IPS DF 19.7 (cell line): ENCODE measurements around the gene DNPEP.
"Not testable (repeated sequence)": the region's sequence is repeated elsewhere in the genome, so short reads cannot be mapped to it uniquely, and the experiment has no call there.

Experiments used
- DNase-seq: peaks from one replicate; pipeline ENCODE4 v3.0.0-alpha.2; 2013; ENCODE audit warnings: low read depth, low spot score

The DNPEP gene

DNA sequence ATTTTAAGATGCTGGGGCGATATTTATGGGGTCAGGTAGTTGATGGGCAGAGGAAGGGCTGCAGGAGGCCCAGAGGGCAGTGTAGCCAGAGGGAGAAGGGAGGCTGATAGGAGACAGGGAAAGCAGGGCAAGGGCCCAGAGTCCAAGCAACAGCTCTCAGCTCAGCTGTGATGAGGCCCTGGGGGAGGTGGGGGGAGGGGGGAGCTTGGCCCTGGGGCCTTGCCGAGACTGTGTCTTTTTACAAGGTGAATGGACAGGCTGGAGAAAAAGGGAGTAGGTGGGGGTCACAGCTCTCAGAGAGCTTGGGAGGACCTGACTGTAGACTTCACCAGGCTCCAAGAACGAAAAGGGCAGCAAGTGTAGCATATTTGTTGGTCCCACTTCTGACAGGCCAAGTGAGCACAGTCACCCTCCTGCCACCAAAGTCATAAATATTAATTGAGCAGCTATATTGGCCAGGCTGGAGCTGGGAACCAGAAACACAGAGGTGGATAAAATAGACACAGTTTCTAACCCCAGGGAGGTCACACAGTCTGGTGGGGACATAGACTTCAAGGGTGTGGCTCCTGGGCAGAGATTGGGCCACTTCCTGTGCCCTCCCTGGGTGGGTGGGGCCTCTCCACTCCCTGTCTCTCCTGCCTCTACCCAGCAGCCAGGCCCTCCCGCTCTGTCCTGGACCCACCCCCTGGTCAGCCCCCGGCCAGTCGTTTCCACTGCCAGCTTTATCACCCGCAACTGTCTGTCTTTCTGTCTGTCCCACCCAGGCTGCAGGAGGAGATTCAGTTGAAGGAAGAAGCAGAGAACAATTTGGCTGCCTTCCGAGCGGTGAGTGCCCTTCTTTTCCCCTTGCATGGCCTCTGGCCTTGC lies 31.9 kb upstream of the DNPEP start:
- DNase-seq: no peak

DNA sequence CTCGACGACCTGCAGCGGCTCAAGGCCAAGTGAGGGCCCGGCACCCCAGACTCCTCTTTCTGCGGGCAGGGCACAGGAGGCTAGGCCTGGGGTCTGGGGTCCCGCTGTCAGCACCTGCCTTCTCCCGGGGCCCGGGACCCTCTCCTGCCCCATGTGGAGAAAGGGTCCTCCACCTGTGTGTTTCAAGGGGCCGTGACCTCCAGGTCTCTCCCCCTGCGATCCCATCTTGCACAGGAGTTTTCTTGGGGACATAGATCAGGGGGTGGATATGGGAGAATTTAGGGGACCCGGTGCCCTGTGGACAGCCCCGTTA lies 31.3 kb upstream of the DNPEP start:
- no peak for DNase-seq

DNA sequence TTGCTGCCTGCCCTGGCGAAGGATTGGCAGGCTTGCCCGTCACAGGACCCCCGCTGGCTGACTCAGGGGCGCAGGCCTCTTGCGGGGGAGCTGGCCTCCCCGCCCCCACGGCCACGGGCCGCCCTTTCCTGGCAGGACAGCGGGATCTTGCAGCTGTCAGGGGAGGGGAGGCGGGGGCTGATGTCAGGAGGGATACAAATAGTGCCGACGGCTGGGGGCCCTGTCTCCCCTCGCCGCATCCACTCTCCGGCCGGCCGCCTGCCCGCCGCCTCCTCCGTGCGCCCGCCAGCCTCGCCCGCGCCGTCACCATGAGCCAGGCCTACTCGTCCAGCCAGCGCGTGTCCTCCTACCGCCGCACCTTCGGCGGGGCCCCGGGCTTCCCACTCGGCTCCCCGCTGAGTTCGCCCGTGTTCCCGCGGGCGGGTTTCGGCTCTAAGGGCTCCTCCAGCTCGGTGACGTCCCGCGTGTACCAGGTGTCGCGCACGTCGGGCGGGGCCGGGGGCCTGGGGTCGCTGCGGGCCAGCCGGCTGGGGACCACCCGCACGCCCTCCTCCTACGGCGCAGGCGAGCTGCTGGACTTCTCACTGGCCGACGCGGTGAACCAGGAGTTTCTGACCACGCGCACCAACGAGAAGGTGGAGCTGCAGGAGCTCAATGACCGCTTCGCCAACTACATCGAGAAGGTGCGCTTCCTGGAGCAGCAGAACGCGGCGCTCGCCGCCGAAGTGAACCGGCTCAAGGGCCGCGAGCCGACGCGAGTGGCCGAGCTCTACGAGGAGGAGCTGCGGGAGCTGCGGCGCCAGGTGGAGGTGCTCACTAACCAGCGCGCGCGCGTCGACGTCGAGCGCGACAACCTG lies 30.7 kb upstream of the DNPEP start, which contains the start of gene DES:
DES (plus strand) TSS at position 223 of the 857 bp plus-strand sequence; CDS start at position 309, 86 bp downstream.
- no peak for DNase-seq

DNA sequence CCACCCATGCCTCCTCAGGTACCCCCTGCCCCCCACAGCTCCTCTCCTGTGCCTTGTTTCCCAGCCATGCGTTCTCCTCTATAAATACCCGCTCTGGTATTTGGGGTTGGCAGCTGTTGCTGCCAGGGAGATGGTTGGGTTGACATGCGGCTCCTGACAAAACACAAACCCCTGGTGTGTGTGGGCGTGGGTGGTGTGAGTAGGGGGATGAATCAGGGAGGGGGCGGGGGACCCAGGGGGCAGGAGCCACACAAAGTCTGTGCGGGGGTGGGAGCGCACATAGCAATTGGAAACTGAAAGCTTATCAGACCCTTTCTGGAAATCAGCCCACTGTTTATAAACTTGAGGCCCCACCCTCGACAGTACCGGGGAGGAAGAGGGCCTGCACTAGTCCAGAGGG lies 29.7 kb upstream of the DNPEP start:
- no peak for DNase-seq

DNA sequence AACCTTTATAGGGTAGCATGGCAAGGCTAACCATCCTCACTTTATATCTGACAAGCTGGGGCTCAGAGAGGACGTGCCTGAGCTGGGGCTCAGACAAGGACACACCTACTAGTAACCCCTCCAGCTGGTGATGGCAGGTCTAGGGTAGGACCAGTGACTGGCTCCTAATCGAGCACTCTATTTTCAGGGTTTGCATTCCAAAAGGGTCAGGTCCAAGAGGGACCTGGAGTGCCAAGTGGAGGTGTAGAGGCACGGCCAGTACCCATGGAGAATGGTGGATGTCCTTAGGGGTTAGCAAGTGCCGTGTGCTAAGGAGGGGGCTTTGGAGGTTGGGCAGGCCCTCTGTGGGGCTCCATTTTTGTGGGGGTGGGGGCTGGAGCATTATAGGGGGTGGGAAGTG lies 29.2 kb upstream of the DNPEP start:
- DNase-seq: no peak

DNA sequence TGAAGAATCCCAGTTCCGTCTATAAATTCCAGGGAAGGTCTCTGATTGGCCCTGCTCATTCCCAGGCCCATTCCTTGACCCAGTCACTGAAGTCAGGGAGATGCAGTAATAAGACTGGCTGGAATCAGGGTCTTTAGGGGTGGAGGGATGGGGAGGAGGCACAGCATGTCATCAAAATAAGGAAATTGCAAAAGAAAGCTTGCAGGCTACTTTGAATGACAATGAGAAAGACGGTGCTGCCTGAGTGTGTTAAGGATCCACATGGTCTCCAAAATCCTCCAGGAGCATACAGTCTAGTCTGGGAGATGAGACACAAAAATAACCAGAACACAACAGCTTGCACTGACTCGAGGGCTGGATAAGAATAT lies 28.5 kb upstream of the DNPEP start:
- DNase-seq: peak; percentile 42

DNA sequence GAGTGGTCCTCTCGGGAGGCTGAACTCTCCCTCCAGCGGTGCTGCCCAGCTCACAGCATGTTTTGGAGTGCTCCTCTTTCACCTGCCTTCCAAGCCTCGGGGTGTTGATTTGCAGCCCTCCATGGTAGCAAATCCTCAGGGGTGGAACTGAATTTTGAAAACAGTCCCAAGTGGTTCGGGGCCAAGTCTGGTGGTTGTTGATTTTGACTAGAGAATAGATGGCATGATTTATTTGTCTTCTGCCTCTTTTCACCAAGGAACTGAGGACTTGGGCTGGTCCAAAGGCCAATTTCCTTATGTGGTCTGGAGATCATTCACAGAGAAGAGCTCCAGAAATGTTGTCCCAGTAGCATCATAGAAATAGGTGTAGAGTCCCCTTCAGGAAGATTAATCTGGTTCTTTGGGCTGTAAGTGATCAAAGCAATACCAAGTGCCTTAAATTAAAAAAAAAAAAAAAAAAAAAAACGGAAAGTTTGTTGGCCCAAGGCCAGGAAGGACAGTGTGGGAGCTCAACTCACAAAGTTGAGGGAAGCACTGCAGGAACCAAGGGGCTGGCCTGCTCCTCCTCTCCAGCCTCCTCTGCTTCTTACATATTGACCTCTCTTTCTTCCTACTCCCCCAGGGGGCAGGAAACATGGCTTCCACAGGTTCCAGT lies 28.0 kb upstream of the DNPEP start:
- no peak for DNase-seq

DNA sequence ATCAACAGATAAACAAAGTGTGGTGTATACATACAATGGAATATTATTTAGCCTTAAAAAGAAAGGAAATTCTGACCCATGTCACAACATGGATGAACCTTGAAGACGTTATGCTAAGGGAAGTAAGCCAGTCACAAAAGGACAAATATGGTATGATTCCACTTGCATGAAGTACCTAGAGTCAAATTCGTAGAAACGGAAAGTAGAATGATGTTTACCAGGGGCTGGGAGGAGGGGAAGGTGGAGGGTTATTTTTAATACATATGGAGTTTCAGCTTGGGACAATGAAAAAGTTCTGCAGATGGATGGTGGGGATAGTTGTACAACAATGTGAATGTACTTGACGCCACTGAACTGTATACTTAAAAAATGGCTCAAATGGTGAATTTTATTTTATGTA lies 27.1 kb upstream of the DNPEP start:
- DNase-seq: no peak

DNA sequence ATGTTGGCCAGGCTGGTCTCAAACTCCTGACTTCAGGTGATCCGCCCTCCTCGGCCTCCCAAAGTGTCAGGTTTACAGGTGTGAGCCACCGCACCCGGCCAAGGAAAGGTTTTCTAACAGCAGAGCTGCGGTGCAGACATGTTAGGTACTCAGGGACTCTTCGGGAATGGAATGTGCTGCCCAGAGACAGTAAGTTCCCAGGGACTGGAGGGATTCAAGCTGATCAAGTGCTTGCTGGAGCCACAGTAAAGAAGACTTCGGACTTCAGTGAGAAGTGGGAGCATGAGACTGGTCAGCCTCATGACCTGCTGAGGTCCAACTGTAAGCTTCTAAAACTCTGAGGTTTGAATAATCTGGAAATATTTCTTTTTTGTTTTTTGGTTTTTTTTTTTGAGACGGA lies 22.7 kb upstream of the DNPEP start:
- no peak for DNase-seq

DNA sequence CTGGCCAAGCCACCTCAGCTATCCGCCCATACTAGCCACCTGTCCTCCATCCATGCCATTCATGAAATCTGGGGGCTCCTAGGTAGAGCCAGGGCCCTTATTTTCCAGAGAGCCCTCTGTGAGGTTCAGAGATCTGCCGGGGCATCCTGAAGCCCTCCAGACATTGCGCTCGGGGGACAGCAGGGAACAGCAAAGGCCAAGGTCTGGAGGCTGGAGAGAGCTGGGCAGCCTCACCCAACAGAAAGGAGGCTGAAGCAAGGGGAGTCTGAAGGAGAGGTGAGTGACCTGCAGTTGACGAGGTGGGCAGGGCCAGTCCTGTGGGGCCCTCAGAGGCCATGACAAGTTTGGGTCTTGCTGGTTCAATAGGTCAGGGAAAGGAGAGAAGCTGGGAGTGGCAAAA lies 21.9 kb upstream of the DNPEP start:
- DNase-seq: no peak

DNA sequence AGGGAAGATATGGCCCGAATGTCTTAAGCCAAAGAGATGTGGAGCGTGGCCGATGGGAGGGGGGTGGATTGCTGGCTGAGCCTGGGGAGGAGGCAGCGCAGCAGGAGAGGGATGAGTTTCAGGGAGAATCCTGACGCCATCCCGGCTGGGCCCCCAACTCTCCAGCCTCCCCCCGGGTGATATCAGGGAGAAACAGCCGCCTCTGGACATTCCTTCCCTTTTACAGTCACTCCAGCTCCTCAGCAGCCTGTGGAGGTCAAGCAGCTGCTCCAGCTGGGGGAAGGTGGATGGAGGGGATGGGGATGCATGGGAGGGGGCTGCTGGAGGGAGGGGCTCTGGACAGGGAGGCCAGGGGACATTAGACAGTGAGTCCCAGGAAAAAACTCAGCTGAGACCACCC lies 20.9 kb upstream of the DNPEP start:
- DNase-seq: no peak

DNA sequence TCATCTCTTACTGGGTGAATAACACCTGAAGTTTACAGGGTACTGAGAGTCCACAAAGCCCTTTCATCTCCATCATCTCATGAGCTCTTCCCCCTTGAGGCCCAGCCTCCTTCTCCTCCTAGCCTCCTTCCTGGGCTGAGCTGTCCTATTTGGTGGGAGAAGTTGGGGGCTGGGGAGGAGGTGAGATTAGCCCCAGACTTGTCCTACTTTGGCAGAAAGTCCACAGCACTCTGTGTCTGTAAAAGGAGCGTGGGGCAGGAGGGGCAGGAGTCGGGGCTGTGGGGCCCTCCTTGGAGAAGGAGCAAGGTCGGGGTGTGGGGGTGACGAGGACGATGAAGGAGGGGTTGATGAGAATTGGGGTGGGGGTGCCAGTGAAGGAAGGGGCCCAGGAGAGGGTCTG lies 20.5 kb upstream of the DNPEP start:
- DNase-seq: no peak

DNA sequence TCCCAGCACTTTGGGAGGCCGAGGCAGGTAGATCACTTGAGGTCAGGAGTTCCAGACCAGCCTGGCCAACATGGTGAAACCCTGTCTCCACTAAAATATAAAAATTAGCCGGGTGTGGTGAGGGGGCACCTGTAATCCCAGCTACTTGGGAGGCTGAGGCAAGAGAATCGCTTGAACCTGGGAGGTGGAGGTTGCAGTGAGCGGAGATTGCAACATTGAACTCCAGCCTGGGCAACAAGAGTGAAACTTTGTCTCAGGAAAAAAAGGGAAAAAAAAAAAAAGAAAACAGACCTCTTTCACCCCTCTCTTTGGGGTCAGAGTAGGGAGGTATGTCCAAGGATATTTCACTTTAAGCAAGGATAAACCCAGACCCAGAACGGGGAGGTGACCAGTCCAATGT lies 19.6 kb upstream of the DNPEP start:
- not testable (repeated sequence) for DNase-seq

DNA sequence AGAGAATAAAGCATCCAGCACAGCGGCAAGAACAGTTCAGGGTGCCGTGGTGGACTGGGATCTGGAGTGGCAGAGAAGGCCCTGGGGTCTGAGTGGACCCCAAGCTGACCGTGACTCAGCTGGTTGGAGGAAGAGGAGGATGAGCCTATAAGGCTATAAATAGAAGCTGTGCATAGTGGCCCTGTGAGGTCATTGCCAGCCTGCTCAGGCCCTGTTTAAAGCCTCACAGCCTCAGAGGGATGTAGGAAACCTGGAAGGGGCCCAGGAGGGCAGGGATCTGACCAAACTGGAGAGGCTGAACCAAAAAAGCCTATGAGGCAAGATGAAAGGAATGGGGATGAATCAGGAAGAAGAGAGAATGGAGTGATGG lies 19.1 kb upstream of the DNPEP start:
- no peak for DNase-seq

DNA sequence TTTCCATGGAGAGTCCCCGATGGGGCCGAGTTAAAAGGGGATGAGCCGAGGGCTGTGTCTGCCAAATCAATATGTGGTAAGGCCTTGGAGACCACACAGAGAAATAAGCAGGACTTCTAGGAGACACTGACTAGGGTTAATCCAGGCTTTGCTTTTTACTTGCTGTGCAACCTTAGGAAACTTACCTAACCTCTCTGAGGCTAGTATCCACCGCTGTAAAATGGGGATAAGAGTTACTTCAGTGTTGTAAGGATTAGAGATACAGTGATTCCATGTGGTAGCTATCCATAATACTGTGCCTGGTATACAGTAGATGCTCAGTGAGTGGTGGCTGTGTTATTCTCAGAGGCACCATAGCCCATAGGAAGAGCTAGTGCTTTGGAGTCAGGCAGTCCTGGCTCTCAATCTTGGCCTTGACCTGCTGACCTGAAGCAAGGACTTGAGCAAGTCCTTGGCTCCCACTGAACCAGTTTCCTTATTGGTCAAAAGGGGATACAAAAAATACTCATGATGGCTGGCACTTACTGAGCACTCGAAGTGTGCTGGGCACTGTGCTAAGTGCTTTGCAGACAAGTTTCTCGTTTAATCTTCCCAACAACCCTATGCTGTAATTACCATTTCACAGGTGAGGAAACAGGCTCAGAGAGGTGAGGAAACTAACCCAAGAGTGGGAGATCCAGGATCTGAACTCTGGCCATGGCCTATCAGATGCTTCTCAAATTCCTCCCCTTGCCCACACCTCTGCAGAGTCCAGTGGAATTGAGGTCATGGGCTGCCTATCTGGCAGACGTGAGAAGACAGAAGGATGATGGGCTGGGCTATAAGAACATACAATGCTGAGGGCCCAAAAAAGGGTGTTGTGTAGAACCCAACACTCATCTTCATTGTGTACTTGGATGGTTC lies 18.5 kb upstream of the DNPEP start:
- DNase-seq: no peak

DNA sequence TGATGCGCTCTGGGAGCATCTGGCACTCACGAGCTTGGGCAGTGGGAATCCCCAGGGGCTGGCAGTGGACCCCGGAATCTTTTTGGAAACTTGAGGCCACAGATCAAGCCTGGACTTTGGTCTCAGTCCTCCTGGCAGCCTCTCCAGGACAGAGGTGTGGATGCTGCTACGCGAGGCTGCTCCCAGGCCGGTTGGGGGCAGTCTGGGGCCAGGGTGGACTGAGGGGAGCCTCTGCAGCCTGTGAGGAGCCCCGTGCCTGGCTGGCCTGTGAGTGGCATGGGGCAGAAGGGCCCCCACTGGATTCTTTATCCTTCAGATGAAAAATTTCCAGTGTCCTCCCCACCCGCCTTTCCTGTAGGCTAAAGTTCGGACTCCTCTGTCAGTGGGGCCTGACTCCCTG lies 17.7 kb upstream of the DNPEP start:
- no peak for DNase-seq

DNA sequence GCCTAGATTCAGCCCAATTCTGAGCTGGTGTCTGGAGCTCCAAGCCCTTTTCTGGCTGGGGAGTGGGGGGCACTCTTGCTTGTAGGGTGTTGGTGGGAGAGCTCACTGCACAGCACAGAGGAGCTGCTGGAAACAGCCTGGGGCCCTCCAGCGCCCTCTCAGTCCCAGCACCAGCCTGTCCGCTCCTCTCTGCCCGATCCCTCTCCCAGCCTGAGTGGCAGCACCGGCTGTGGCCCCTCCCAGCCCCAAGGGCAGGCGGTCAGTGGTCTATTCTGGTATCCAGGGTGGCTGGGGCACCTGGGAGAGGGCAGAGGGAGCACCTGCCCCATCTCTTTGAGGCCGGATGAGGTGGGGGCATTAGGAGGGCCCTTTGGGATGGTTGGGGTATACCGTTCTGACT lies 17.2 kb upstream of the DNPEP start:
- DNase-seq: no peak

DNA sequence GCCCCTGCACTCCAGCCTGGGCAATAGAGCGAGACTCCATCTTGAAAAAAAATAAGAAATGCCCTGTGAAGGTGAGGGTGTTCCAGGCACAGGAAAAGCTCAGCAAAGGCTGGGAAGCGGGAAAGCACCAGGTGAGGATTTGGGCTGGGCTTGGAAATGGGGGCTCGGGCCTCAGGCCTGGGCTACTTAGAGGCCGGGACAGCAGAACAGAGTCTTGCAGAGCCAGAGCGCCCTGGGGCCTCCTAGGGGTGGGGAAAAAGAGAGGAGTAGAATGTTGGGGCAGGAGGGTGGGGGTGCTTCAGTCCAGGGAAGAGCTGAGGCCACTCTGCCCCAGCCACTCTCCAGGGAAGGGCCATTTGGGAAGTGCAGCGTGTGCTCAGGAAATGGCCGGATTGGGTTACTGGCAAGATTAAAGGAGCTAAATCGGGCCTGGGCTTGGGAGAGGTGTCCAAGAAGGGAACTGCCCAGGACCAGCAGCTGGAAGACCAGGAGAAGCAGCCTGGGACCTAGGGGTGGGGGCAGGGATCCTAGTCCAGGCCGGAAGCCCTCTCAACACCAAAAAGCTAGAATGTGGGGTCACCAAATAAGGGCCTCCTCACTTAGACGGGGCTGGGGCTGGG lies 16.7 kb upstream of the DNPEP start:
- no peak for DNase-seq

DNA sequence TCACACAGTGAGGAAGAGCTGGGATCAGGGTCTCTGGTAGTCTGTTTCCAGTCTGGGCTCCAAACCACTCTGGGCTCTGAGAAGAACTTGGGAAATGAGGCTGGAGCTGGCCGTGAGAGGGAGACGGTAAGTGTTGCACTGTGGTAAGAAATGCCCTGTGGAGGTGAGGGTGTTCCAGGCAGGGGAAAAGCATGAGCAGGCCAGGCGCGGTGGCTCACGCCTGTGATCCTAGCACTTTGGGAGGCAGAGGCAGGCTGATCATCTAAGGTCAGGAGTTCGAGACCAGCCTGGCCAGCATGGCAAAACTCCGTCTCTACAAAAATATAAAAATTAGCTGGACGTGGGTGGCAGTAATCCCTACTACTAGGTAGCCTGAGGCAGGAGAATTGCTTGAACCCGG lies 16.1 kb upstream of the DNPEP start:
- no peak for DNase-seq

DNA sequence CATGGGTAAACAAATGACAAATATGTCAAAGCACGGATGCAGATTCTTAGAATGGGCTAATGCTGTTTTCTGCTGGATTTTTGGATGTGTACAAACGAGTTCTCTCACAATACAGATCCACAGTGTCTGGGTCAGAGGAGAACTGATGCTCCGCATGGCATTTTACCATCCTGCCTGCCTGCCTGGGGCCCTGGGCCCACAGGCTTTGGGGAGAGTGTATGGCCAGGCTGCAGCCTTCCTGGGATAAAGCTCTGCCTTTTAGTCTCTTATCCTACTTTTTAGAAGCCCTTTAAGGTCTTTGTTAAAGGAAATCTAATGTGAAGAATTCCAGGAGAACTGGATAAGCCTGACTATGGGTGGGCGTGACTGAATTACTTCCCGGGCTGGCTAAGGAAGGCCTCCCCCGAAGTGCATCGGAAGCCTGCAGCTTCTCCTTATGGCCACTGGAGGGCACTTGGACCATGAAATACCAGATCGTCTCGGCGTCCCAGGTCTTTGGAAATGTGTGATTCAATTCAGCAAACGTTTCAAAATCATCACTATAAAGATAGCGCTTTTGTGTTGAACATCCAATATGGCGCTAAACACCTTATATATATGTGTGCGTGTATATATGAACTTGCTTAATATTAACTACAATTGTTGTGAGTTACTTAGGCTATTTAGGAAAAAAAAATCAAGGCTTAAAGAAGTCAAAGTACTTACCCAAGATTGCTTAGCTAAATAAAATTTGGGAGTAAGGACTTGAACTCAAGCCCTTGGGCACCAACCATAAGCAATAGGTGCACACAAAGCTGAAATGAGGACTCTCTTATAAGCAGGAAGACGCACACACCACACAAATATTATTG lies 15.2 kb upstream of the DNPEP start:
- no peak for DNase-seq
